Measurements from ENCODE around the gene LRSAM1. TPM values are rescaled to one million over a fixed set of nuclear protein-coding genes. Genes with fewer than 3 reads are reported as not detected.

The LRSAM1 gene
- total RNA-seq, 2 experiments from 2014 or later = 20.8 to 32.2 TPM

DNA sequence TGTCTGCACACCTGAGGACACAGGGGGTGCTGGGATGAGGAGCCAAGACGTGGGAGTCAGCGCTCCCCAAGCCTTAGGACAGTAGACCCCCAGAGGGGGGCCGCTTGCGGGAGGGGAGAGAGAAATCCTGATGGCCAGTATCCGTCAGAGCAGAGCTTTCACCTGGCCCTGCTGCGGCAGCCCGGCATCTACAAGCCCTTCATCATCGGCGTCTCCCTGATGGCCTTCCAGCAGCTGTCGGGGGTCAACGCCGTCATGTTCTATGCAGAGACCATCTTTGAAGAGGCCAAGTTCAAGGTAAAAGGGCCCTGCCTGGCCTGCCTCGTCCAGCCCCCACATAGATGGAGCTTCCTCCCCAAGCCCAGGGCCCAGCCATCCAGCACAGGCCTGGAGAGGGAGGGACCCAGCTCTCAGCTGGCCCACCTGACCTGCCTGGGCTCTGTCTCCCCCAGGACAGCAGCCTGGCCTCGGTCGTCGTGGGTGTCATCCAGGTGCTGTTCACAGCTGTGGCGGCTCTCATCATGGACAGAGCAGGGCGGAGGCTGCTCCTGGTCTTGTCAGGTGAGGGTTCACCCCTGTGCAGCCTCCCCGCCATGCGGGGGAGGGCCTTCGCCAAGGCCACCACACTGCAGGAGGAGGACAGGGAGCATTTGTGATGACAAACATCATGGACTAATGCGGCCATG, 47.7 kb upstream of the LRSAM1 start:
- no peaks in the 10 kb centered on the region for H3K4me1 ChIP-seq (ENCODE audit: insufficient read depth, low read length, poor library complexity, severe bottlenecking)
- no TSS peak for BruUV-seq (replicated peaks)
- no peaks in the 10 kb centered on the region for H3K79me2 ChIP-seq (ENCODE audit: insufficient read depth, low read depth, low read length)
- ChIA-PET POLR2A (no interaction called here), CTCF (ENCODE audit: unreplicated experiment) (no interaction called here)
- TF ChIP-seq, protein P1, sequence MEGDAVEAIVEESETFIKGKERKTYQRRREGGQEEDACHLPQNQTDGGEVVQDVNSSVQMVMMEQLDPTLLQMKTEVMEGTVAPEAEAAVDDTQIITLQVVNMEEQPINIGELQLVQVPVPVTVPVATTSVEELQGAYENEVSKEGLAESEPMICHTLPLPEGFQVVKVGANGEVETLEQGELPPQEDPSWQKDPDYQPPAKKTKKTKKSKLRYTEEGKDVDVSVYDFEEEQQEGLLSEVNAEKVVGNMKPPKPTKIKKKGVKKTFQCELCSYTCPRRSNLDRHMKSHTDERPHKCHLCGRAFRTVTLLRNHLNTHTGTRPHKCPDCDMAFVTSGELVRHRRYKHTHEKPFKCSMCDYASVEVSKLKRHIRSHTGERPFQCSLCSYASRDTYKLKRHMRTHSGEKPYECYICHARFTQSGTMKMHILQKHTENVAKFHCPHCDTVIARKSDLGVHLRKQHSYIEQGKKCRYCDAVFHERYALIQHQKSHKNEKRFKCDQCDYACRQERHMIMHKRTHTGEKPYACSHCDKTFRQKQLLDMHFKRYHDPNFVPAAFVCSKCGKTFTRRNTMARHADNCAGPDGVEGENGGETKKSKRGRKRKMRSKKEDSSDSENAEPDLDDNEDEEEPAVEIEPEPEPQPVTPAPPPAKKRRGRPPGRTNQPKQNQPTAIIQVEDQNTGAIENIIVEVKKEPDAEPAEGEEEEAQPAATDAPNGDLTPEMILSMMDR (conservative IDR thresholded peaks at IDR 0.05; ENCODE audit: low read length) = no peak
- TF ChIP-seq EZH2phosphoT487 (IDR thresholded peaks at IDR 0.05; ENCODE audit: borderline replicate concordance, low read depth, low read length) = no peak
- no peak overlapping the region for H3K4me2 ChIP-seq (ENCODE audit: low read length)
- H3K36me3 ChIP-seq (ENCODE audit: insufficient read depth, low read length) = no peaks in the 10 kb centered on the region
- H3K4me3 ChIP-seq (ENCODE audit: low read depth, low read length, poor library complexity, severe bottlenecking) = no peak overlapping the region
- intact Hi-C loops (cut with micrococcal nuclease; ENCODE audit: unreplicated experiment) = no loop called here
- no peak overlapping the region for H2AFZ ChIP-seq (ENCODE audit: low read length)
- DNase-seq (ENCODE audit: low spot score) = no peak
- no peak overlapping the region for H3K27ac ChIP-seq (ENCODE audit: low read depth, low read length, poor library complexity, severe bottlenecking)
- H3K9me3 ChIP-seq (ENCODE audit: low read length) = no peaks in the 10 kb centered on the region
- H4K20me1 ChIP-seq (ENCODE audit: insufficient read depth, low read length) = no peaks in the 10 kb centered on the region
- H3K9me2 ChIP-seq (ENCODE audit: insufficient read depth, low read length) = no peaks in the 10 kb centered on the region

DNA sequence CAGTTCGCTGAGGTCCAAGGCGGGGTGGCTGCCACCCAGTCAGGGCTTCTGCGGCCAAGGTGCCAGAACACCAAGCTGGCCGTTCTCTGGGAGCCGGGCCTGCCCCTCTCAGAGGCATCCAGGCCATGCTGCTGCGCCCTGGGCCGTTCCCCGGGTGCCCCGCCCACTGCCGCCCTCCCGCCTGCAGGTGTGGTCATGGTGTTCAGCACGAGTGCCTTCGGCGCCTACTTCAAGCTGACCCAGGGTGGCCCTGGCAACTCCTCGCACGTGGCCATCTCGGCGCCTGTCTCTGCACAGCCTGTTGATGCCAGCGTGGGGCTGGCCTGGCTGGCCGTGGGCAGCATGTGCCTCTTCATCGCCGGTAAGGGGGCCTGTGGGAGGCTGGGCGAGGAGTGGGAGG, 46.7 kb upstream of the LRSAM1 start:
- ChIA-PET CTCF (ENCODE audit: unreplicated experiment) (interaction anchor here (0.5 kb wide), 1 partner anchor 1263 kb away, joined by 3 read pairs; no protein-coding TSS in a partner anchor), POLR2A (no interaction called here)
- H3K4me1 ChIP-seq (ENCODE audit: insufficient read depth, low read length, poor library complexity, severe bottlenecking) = no peaks in the 10 kb centered on the region
- no TSS peak for BruUV-seq (replicated peaks)
- no peak overlapping the region for H2AFZ ChIP-seq (ENCODE audit: low read length)
- no peaks in the 10 kb centered on the region for H4K20me1 ChIP-seq (ENCODE audit: insufficient read depth, low read length)
- intact Hi-C loops (cut with micrococcal nuclease; ENCODE audit: unreplicated experiment) = no loop called here
- H3K79me2 ChIP-seq (ENCODE audit: insufficient read depth, low read depth, low read length) = no peaks in the 10 kb centered on the region
- TF ChIP-seq, protein P1 (conservative IDR thresholded peaks at IDR 0.05; ENCODE audit: low read length) = no peak
- TF ChIP-seq EZH2phosphoT487 (IDR thresholded peaks at IDR 0.05; ENCODE audit: borderline replicate concordance, low read depth, low read length) = no peak
- H3K9me3 ChIP-seq (ENCODE audit: low read length) = no peaks in the 10 kb centered on the region
- no peaks in the 10 kb centered on the region for H3K36me3 ChIP-seq (ENCODE audit: insufficient read depth, low read length)
- DNase-seq (ENCODE audit: low spot score) = no peak
- no peak overlapping the region for H3K27ac ChIP-seq (ENCODE audit: low read depth, low read length, poor library complexity, severe bottlenecking)
- no peaks in the 10 kb centered on the region for H3K9me2 ChIP-seq (ENCODE audit: insufficient read depth, low read length)
- no peak overlapping the region for H3K4me3 ChIP-seq (ENCODE audit: low read depth, low read length, poor library complexity, severe bottlenecking)
- H3K4me2 ChIP-seq (ENCODE audit: low read length) = no peak overlapping the region

DNA sequence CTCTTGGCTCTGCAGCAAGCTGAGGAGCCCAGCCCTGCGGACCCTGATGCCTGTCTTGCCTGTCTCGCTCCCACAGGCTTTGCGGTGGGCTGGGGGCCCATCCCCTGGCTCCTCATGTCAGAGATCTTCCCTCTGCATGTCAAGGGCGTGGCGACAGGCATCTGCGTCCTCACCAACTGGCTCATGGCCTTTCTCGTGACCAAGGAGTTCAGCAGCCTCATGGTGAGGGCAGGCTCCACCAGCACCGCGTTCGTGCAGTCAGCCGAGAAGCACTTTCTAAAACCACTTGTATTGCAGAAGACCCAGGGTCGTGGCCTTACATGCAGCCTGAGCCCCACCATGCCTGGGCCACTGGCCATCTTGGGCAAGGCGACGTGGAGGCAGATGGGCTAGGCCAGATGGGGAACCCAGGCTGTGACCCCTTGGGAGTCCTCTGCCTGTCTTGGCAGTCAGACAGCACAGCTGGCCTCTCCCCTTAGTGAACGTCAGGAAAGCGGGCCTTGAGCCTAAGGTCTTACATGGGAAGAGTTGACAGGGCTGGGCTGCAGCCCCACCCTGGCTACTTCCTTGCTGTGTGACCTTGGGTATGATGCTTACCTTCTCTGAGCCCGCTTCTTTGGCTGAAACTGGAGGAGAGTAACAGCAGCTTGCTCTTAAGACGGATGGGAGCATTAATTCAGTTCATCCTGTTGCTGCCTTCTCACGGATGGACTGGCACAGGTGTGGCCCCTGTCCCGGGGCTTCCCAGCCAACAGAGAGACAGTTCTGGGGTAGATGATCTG, 45.8 kb upstream of the LRSAM1 start:
- DNase-seq (ENCODE audit: low spot score) = no peak
- H3K27ac ChIP-seq (ENCODE audit: low read depth, low read length, poor library complexity, severe bottlenecking) = no peak overlapping the region
- no TSS peak for BruUV-seq (replicated peaks)
- no peak overlapping the region for H3K4me2 ChIP-seq (ENCODE audit: low read length)
- ChIA-PET POLR2A (no interaction called here), CTCF (ENCODE audit: unreplicated experiment) (no interaction called here)
- no peaks in the 10 kb centered on the region for H4K20me1 ChIP-seq (ENCODE audit: insufficient read depth, low read length)
- no peaks in the 10 kb centered on the region for H3K9me3 ChIP-seq (ENCODE audit: low read length)
- H3K79me2 ChIP-seq (ENCODE audit: insufficient read depth, low read depth, low read length) = no peaks in the 10 kb centered on the region
- intact Hi-C loops (cut with micrococcal nuclease; ENCODE audit: unreplicated experiment) = no loop called here
- H3K36me3 ChIP-seq (ENCODE audit: insufficient read depth, low read length) = no peaks in the 10 kb centered on the region
- no peaks in the 10 kb centered on the region for H3K9me2 ChIP-seq (ENCODE audit: insufficient read depth, low read length)
- no peak overlapping the region for H2AFZ ChIP-seq (ENCODE audit: low read length)
- H3K4me1 ChIP-seq (ENCODE audit: insufficient read depth, low read length, poor library complexity, severe bottlenecking) = no peaks in the 10 kb centered on the region
- H3K4me3 ChIP-seq (ENCODE audit: low read depth, low read length, poor library complexity, severe bottlenecking) = no peak overlapping the region
- TF ChIP-seq EZH2phosphoT487 (IDR thresholded peaks at IDR 0.05; ENCODE audit: borderline replicate concordance, low read depth, low read length) = no peak
- TF ChIP-seq, protein P1 (conservative IDR thresholded peaks at IDR 0.05; ENCODE audit: low read length) = no peak
